GM19035 (cell line): ENCODE results near the gene VGLL3.

Experiments
- ATAC-seq: cut with Tn5 transposase; IDR thresholded peaks from one replicate; pipeline ENCODE4 v1.9.1; 2021; ENCODE audit not compliant: unreplicated experiment

VGLL3 gene

DNA sequence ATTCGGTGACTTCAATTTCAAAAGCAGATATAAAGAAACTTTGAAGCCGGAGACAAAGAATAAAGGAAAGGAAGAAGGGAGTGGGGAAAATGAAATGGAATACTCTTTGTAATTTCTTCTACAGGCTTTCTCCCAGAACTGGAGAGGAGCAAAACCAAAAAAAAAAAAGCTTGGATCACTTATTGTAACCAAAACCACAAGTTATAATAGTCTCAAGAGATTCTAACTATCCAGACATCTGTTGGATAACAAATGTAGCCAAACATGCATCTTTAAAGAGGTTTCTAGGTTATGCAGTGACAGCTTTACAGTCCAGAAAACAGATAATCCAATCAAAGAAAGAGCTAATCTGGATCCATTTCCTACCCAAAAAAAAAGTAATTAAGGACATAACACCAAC is 36.2 kb downstream of the VGLL3 start:
- ATAC-seq = no peak

GRCh38 chr3:86954226-86954625 is 36.7 kb downstream of the VGLL3 start:
- ATAC-seq = no peak

GRCh38 chr3:86951322-86951721 is 39.6 kb downstream of the VGLL3 start:
- no peak for ATAC-seq

DNA sequence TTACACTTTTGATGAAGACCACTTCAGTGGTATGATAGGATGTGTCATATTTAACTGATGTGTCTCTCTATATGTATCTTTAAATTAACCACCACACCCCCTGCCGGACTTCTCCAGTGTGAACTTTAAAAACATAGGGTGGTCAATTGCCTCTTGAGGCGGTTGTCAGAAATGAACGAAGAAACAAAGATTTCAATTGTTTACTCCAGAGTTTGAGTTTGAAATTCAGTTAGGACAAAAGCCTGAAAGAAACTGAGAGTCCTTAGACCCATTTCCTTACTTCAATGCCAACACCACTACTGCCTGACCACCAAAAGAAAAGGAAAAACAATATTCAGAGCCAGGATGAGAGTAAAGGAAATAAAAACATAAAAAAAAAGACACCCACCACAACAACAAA is 40.2 kb downstream of the VGLL3 start:
- ATAC-seq = no peak

DNA sequence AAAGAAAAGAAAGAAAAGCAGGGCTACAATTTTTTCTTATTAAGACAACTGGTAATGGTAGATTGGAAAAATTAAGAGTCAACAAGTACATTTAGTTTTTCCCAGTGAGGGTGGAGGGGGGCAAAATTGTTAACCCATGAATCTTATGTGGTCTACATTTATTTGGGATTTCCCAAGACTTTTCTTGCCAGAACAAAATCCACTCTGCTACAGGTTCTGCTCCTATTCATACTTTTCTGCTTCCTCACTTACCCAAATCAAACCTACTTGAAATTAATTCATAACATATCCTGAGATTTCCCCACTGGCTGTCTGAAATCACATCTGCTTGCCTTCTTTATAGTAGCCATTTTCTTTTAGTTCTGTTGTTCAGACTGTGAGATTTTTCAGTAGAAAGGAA is 41.1 kb downstream of the VGLL3 start:
- ATAC-seq = no peak

- ATAC-seq = no peak
Measured at GRCh38 chr3:86948822-86949221, 42.1 kb downstream of the VGLL3 start.

DNA sequence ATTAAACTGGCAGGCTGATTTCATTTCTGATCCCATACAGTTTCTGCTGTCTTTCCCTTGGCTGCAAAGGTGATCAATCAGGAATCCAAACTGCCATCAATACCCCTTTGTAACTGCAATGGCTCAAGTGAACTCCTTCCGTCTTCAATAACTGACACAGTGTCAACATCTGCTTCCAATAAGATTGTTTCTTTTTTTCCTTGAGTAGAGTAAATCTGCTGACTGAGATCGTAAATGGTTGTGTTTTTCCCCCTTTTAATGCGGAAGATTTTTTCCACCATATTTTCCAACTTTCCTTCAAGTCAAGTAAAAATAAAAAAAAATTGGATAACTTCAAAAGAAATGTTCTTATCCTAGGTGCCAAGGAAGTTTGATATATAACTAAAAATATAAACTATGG is 48.7 kb downstream of the VGLL3 start:
- ATAC-seq = no peak

DNA sequence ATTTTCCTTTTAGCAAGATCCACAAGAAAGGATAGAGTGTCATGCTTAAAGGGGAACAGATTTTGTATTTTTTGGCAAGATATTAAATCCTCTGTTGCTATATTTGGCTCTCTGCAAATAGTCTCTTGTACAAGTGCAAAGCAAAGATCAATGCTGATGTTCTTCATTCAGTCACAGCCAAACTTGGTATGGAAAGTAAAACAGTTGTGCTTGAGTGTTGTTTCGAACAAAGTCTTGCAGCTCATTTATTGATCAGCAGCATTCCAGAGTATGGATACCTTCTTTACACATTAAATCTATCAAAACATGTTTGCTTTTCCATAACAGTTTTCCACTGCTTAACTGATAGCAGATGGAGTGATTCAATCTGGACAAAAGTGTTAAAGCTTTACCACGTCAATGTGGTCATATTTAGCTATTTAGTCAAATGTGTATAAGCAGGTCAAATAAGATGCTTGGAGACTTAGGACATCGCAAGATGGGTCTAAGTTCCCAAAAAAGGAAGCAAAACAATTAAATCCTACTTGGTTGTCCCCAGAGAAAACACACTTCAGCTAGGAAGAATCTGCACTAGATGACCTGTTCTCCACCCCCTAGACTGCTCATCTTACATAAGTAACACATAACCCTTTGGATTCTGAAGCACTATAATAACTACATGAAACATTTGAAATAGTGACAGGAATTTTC is 52.4 kb downstream of the VGLL3 start:
- ATAC-seq = no peak

GRCh38 chr3:86937306-86937791 is 53.6 kb downstream of the VGLL3 start:
- ATAC-seq = no peak

GRCh38 chr3:86934851-86935250 is 56.1 kb downstream of the VGLL3 start:
- ATAC-seq = no peak

DNA sequence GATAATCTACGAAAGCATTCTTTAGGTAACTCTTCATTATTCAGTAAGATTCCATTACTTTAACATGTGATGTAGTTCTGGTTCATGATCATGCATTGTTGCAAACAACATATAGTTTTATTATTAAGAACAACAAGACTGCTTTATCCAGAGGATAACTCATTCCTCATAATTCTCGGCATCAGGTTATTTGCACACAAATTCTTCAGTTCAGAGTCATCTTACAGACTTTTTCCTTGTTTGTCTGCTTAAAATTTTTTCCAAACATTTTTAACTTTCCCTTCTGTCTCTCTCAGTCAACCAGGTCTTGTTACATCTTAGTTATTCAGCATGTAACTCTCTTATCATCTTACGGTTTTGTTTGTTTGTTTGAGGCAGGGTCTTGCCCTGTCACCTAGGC is 60.1 kb downstream of the VGLL3 start:
- no peak for ATAC-seq

DNA sequence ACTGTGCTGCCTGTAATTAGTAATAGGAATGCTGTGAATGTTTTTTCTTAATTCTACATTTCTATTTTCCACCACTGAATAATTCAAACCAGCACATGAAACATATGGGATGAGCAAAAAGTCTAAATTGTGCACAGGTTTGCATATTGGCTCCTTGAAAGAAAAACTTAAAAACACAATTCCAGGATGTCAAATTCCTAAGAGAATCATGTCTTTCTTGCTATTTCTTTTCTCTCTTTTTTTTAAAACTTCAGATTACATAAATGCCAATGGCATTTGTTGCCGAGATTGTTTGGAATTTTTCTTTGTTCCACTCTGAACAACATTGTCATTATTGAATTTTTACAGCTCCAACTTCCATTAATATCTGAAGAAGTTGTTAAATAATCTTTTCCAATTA is 60.8 kb downstream of the VGLL3 start:
- ATAC-seq = no peak

GRCh38 chr3:86929046-86929445 is 61.9 kb downstream of the VGLL3 start:
- ATAC-seq = no peak

- ATAC-seq = no peak
Measured at GRCh38 chr3:86923071-86923491, 67.9 kb downstream of the VGLL3 start.

DNA sequence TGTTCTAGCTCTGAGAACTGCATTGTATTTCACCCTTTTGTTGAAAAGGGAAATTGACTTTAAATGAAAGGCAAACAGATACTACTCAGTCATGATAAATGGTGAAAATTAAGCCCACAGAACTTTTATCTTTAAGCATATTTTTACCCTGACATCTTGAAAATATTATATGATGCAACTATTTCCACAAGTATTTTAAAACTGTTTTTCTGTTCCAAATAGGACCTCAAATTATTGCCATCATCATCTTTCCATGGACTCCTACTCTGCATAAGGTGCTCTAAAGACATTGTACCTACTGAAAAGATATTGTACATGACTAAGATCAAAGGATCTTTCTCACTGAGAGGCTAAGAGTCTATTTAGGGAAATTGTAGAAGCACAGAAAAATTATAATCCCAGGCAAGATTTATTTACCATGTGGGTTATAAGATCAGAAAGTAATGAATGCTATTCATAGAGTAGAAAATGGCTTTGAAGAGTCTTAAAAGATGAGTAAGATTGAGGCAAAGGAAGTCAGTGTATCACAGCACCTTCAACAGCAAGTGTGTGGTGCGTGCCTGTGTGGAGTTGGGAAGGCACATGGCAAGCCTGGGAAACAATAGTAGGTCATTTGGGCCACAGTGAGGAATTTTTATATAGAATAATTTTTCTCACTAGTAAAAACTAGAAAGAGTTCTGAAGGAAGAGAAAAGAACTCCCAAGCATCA is 68.8 kb downstream of the VGLL3 start:
- no peak for ATAC-seq

DNA sequence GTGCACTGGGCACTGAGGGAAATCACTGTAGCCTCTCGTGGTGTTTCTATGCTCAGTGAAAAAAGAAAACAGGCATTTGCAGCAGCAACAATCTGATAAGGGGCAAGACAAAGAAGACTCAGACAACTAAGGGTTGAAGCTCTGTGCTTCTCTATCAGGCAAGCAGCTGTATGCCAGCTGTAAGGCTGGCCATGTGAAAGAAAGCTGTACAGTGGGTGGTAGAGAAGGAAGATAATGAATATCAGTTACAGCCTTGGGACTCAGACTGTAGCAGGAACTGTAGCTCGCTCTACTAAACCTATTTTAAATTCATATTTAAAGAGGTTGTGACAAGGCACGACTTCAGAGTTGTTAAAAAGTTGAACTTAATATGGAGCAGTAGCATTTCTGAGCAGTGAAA is 76.3 kb downstream of the VGLL3 start:
- ATAC-seq = no peak

- ATAC-seq = no peak
Measured at GRCh38 chr3:86913160-86913559, 77.8 kb downstream of the VGLL3 start.

GRCh38 chr3:86895202-86895601 is 95.7 kb downstream of the VGLL3 start:
- ATAC-seq = no peak

DNA sequence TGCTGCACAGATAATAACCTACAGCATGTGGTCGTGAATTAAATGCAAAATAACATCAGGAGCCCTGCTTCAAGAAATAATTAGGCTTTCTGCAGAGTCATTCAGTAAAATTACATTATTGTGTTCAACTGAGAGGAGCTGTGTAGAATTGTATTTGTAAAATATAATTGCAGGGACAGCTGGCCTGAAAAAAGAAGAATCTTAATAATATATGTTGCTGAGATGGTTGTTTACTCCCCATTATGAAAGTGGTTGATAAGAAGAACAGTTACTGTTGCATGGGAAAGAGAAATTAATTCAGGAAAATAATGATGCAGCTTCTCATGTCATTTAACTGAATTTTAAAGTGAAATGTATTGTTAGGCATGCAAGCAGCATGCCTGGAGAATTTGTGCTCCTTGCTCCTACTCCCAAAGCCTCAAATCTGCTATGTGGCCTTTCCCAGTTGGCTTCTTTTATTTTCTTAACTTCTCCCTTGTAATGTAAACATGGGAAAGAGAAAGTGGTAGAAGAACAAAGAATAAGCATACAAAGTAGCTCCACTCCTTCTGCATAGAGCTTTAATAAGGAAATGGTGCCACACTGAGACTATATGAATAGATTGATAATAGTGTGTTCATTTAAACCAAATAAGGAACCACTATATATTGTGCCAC is 100.1 kb downstream of the VGLL3 start:
- no peak for ATAC-seq
